Measurements from ENCODE around the gene TRIM38. TPM values are rescaled to one million over a fixed set of nuclear protein-coding genes. Genes with fewer than 3 reads are reported as not detected.
A peak's percentile ranks its signal among the peaks of the same experiment; 100 is the strongest.

The TRIM38 gene
- total and polyA plus RNA-seq, 2 of the 13 experiments (the other 11 are each of a cell fraction or from before 2014, with no cell fraction given) = 2.5 to 3.1 TPM

DNA sequence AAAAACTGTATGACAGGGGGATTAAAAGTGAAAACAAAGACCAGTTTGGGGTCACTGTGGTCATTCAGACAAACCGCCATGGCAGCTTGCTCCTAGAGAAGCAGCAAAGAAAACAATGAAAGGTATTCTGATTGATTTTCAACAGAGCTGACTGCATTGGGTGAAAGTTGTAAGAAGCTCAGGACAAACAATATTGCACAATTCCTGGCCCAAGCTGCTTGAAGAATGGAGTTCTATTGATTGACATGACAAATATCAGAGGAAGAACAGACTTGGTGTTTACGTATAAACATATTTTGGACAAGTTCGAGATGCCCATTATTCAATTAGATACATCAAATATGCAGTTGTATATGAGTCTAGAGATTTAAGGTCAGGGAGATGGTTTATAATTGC lies 62.0 kb downstream of the TRIM38 start (continued):
- TF ChIP-seq, protein P1, sequence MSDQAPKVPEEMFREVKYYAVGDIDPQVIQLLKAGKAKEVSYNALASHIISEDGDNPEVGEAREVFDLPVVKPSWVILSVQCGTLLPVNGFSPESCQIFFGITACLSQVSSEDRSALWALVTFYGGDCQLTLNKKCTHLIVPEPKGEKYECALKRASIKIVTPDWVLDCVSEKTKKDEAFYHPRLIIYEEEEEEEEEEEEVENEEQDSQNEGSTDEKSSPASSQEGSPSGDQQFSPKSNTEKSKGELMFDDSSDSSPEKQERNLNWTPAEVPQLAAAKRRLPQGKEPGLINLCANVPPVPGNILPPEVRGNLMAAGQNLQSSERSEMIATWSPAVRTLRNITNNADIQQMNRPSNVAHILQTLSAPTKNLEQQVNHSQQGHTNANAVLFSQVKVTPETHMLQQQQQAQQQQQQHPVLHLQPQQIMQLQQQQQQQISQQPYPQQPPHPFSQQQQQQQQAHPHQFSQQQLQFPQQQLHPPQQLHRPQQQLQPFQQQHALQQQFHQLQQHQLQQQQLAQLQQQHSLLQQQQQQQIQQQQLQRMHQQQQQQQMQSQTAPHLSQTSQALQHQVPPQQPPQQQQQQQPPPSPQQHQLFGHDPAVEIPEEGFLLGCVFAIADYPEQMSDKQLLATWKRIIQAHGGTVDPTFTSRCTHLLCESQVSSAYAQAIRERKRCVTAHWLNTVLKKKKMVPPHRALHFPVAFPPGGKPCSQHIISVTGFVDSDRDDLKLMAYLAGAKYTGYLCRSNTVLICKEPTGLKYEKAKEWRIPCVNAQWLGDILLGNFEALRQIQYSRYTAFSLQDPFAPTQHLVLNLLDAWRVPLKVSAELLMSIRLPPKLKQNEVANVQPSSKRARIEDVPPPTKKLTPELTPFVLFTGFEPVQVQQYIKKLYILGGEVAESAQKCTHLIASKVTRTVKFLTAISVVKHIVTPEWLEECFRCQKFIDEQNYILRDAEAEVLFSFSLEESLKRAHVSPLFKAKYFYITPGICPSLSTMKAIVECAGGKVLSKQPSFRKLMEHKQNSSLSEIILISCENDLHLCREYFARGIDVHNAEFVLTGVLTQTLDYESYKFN (CRISPR knock-in tag; conservative IDR thresholded peaks at IDR 0.05) = 0 out of 2 replicates have a peak, but pooled peaks have one; percentile 29
- TF ChIP-seq MXD4 (CRISPR knock-in tag; IDR thresholded peaks at IDR 0.05) = no peak
- TF ChIP-seq, protein P2, sequence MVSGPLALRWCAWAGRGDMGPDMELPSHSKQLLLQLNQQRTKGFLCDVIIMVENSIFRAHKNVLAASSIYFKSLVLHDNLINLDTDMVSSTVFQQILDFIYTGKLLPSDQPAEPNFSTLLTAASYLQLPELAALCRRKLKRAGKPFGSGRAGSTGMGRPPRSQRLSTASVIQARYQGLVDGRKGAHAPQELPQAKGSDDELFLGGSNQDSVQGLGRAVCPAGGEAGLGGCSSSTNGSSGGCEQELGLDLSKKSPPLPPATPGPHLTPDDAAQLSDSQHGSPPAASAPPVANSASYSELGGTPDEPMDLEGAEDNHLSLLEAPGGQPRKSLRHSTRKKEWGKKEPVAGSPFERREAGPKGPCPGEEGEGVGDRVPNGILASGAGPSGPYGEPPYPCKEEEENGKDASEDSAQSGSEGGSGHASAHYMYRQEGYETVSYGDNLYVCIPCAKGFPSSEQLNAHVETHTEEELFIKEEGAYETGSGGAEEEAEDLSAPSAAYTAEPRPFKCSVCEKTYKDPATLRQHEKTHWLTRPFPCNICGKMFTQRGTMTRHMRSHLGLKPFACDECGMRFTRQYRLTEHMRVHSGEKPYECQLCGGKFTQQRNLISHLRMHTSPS (CRISPR knock-in tag; IDR thresholded peaks at IDR 0.05; ENCODE audit: low read depth) = no peak
- peak; percentile 12; the same call in 1 of the 2 replicates for TF ChIP-seq SMC3 (IDR thresholded peaks at IDR 0.05; ENCODE audit: low read length)
- TF ChIP-seq, protein P3, sequence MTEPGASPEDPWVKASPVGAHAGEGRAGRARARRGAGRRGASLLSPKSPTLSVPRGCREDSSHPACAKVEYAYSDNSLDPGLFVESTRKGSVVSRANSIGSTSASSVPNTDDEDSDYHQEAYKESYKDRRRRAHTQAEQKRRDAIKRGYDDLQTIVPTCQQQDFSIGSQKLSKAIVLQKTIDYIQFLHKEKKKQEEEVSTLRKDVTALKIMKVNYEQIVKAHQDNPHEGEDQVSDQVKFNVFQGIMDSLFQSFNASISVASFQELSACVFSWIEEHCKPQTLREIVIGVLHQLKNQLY (CRISPR knock-in tag; IDR thresholded peaks at IDR 0.05) = no peak
- TF ChIP-seq, protein P4, sequence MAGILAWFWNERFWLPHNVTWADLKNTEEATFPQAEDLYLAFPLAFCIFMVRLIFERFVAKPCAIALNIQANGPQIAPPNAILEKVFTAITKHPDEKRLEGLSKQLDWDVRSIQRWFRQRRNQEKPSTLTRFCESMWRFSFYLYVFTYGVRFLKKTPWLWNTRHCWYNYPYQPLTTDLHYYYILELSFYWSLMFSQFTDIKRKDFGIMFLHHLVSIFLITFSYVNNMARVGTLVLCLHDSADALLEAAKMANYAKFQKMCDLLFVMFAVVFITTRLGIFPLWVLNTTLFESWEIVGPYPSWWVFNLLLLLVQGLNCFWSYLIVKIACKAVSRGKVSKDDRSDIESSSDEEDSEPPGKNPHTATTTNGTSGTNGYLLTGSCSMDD (CRISPR knock-in tag; IDR thresholded peaks at IDR 0.05) = no peak
- no peak for TF ChIP-seq ZFP62 (CRISPR knock-in tag; IDR thresholded peaks at IDR 0.05)
- no peak for TF ChIP-seq ZBTB7B (CRISPR knock-in tag; IDR thresholded peaks at IDR 0.05)
- TF ChIP-seq ZSCAN21 (CRISPR knock-in tag; IDR thresholded peaks at IDR 0.05; ENCODE audit: borderline replicate concordance) = no peak
- TF ChIP-seq HNRNPUL1 (IDR thresholded peaks at IDR 0.05; ENCODE audit: low read depth, low read length) = no peak
- no peak for TF ChIP-seq ZNF350 (CRISPR knock-in tag; IDR thresholded peaks at IDR 0.05; ENCODE audit: borderline replicate concordance, low read depth)
- no peak for TF ChIP-seq SNRNP70 (IDR thresholded peaks at IDR 0.05; ENCODE audit: low read depth, low read length)
- TF ChIP-seq, protein P5, sequence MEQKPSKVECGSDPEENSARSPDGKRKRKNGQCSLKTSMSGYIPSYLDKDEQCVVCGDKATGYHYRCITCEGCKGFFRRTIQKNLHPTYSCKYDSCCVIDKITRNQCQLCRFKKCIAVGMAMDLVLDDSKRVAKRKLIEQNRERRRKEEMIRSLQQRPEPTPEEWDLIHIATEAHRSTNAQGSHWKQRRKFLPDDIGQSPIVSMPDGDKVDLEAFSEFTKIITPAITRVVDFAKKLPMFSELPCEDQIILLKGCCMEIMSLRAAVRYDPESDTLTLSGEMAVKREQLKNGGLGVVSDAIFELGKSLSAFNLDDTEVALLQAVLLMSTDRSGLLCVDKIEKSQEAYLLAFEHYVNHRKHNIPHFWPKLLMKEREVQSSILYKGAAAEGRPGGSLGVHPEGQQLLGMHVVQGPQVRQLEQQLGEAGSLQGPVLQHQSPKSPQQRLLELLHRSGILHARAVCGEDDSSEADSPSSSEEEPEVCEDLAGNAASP (CRISPR knock-in tag; IDR thresholded peaks at IDR 0.05; ENCODE audit: borderline replicate concordance) = no peak
- TF ChIP-seq, protein P6, sequence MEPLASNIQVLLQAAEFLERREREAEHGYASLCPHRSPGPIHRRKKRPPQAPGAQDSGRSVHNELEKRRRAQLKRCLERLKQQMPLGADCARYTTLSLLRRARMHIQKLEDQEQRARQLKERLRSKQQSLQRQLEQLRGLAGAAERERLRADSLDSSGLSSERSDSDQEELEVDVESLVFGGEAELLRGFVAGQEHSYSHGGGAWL (CRISPR knock-in tag; IDR thresholded peaks at IDR 0.05) = no peak
- TF ChIP-seq, protein P7, sequence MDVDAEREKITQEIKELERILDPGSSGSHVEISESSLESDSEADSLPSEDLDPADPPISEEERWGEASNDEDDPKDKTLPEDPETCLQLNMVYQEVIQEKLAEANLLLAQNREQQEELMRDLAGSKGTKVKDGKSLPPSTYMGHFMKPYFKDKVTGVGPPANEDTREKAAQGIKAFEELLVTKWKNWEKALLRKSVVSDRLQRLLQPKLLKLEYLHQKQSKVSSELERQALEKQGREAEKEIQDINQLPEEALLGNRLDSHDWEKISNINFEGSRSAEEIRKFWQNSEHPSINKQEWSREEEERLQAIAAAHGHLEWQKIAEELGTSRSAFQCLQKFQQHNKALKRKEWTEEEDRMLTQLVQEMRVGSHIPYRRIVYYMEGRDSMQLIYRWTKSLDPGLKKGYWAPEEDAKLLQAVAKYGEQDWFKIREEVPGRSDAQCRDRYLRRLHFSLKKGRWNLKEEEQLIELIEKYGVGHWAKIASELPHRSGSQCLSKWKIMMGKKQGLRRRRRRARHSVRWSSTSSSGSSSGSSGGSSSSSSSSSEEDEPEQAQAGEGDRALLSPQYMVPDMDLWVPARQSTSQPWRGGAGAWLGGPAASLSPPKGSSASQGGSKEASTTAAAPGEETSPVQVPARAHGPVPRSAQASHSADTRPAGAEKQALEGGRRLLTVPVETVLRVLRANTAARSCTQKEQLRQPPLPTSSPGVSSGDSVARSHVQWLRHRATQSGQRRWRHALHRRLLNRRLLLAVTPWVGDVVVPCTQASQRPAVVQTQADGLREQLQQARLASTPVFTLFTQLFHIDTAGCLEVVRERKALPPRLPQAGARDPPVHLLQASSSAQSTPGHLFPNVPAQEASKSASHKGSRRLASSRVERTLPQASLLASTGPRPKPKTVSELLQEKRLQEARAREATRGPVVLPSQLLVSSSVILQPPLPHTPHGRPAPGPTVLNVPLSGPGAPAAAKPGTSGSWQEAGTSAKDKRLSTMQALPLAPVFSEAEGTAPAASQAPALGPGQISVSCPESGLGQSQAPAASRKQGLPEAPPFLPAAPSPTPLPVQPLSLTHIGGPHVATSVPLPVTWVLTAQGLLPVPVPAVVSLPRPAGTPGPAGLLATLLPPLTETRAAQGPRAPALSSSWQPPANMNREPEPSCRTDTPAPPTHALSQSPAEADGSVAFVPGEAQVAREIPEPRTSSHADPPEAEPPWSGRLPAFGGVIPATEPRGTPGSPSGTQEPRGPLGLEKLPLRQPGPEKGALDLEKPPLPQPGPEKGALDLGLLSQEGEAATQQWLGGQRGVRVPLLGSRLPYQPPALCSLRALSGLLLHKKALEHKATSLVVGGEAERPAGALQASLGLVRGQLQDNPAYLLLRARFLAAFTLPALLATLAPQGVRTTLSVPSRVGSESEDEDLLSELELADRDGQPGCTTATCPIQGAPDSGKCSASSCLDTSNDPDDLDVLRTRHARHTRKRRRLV (CRISPR knock-in tag; IDR thresholded peaks at IDR 0.05) = no peak
